IPS DF 4.7 (cell line): Measurements from ENCODE around the gene MYBPC3.

Source experiments
- DNase-seq: peaks from one replicate; pipeline ENCODE4 v3.0.0-alpha.2; 2013; ENCODE audit warnings: low spot score; ENCODE audit errors: extremely low read depth

MYBPC3 gene

DNA sequence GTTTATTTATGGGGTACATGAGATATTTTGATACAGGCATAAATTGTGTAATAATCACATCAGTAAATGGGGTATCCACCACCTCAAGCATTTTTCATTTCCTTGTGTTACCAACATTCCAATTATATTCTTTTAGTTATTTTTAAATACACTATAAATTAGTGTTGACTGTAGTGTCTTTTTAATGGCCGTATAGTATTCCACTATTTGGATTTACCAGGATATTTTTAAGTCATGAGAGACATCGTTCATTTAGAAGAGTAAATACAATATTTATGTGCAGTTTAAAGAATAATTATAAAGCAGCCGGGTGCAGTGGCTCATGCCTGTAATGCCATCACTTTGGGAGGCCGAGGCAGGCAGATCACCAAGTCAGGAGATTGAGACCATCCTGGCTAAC is 32.0 kb upstream of the MYBPC3 start:
- no peak for DNase-seq

DNA sequence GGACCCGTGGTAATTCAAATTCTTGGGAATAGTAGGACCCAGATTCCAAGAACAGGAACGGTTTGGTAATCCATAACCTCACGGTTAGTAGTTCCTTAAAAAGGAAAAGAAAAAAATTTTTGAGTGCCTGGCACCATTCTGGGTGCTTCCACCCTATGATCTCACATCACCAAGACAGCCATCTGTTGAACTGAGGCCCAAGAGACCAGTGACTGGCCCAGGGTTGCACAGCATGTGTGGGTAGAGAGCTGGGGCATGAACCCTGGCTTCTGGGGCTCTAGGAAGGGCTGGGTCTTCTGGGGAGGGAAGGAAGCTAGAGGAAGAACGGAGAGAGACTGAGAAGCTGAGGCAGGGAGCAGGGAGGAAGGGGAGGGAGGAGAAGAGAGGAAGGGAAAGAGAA is 30.6 kb upstream of the MYBPC3 start:
- no peak for DNase-seq

DNA sequence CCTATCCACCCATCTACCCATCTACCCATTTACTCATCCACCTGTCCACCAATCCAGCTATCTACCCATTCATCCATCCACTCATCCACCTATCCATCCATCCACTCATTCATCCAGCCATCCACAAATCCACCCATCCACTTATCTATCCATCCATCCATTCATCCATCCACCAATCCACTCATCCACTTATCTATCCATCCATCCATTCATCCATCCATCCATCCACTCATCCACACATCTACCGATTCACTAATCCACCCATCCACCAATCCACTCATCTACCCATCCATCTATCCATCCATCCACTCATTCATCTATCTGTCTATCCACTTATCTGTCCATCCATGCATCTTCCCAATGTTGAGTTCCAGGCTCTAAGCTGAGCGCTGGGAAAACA is 27.6 kb upstream of the MYBPC3 start:
- no peak for DNase-seq

DNA sequence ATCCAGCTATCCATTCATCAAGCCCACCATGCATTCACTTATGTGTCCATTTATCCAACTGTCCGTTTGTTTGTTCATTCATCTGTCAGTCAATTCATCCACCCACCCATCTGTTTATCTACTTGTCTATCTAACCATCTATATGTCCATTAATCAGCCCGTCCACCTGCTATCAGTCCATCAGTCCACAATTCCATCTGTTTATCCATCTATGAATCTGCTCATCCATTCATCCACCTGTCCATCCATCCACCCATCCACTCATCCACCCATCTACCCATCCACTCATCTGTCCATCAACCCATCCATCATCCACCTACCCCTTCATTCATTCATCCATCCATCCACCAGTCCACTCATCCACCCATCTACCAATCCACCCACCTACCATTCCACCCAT is 26.8 kb upstream of the MYBPC3 start:
- DNase-seq: no peak

DNA sequence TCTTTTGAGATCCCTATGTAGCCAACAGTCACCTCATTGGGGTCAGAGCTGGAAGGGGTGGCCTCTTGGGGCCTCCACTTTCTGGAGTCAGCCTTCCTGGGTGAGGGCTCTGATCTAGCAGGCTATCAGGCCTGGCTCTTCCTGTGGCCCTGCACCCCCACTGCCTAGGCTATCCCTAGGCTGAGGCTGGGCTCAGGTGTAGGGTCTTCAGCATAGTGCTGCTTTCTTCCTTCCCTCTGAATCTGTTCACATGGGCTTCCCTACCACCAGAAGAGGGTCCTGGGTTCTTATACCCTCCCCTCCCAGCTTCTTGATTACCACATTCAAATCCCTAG is 26.3 kb upstream of the MYBPC3 start:
- DNase-seq: no peak

DNA sequence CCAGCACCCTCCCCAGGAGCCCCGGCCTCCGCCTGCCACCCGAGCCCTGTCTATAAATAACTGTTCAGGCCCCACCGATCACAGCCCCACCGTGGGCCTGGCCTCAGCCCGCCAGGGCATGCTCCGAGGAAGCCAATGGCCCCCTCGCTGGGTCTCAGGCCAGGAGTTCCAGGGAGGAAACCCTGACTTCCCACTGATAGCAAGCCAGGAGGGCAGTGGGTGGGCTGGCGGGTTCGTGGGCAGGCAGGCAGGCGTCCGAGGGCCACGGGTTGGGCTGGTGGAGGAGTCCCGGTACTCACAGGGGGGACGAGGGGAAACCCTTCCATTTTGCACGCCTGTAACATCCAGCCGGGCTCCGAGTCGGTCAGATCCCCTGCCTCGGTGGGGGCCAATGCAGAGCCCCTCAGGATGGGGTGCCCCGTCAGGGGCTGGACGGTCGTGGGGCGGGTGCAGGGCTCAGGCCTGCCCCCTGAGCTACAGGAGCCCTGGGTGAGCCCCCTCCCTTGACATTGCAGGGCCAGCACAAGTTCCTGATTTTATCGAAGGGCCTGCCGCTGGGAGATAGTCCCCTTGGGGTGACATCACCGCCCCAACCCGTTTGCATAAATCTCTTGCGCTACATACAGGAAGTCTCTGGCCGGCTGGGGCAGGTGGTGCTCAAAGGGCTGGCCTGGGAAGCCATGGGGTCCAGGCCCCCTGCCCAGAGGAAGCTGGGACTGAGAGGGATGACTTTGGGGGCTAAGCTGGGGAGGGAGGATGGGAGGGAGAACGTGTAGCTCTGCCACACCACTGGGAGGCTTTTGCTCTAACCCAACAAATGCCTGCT is 25.7 kb upstream of the MYBPC3 start, which contains the start of gene SPI1:
Gene SPI1 (minus strand): TSS at position 538 of the 826 bp plus-strand sequence. CDS start 194 bp downstream, at position 344.
- no peak for DNase-seq

DNA sequence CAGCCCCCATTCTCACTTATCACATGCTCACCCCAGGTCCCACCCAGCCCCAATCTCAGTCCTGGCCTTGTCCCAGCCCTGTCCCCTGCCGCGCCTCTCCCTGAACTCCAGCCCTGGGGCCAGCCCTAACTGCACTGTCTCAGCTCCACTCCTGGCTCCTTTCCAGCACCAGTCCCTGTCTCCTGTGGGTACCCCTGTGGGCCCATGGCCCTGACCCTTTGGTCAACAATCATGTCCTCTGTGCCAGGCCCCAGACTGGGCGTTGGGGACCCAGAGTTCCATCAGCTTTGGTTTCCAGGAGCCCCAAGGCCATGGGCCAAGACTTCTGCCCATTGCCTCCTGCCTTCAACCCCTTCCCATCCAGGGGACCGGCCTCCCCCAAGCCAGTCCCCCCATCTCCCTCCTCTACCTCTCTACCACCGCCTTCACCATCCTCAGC is 25.1 kb upstream of the MYBPC3 start:
- DNase-seq: no peak

DNA sequence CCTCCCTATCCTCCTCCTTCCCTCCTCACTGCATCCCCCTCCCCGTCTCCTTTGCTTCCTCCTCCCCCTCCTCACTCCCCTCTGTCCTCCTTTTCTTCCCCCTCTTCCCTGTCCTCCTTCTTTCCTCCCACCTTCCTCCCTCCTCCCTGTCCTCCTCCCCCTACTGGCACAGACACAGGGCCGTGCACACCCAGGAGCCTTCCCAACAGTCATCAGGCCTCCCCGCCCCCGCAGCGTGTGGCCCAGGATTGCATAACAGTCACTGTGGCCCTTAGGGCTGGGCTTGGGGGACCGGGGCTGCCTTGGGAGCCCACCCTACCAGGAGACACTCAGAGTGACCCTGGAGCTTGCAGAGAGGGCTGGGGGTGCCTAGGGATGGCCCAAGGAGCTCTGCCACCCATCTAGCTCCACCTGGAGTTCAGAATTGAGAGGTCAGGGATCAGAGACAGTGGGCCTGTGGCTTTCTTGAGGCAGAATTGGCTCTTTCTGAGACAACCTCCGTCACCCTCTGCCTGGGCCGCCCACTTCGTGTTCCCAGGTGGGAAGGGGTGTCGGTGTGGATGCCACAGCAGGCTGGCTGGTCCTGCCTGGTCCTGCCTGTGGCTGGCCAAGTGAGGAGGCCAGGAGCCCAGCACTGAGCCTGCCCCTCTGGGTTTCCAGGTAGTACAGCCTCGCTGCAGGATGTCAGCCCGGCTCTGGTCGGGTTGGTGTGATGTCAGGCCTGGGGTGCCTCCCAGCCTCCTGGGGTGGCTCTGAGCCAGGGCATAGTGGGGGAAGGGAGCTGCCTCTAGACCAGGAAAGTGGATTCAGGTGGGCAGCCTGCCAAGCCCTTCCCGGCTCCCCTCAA is 24.2 kb upstream of the MYBPC3 start:
- DNase-seq: no peak

DNA sequence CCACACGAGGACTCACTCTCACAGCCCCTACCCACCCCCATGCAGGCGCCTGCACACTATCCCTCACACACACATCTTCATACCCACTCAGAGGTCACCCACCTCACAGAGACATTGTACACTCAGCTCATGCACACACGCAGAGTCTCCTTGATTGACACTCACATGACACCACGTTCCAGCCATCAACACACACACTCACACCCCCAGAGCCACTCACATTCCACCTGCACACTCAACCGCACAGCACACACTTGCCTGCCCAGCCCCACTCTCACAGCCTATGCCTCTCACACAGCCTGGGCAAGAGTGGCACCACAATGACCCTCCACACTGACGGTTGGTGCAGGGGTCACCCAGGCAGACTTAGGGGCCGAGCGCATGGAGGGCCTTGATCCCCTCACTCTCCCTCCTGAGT is 23.6 kb upstream of the MYBPC3 start:
- no peak for DNase-seq

DNA sequence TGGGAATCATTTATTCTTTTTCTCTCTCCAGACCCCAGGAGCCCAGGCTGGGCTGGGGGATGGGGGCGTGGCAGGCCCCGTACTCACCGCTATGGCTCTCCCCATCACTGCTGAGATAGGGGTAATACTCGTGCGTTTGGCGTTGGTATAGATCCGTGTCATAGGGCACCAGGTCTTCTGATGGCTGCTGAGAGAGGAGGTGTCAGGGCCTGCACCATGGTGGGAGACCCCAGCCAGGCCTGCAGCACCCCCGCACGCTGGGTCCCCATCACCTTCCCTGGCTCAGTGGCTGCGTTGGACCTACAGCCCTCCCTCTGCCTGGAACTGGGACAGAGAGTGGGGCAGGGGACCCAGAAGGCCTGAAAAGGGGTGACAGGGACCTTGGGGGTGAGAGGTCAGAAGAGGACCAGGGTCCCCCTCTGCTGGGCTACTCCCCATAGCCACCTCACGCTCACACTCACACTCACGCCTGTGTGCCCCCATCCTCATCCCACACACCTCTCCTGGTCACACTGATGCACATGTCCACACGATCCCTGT is 23.1 kb upstream of the MYBPC3 start:
- no peak for DNase-seq

DNA sequence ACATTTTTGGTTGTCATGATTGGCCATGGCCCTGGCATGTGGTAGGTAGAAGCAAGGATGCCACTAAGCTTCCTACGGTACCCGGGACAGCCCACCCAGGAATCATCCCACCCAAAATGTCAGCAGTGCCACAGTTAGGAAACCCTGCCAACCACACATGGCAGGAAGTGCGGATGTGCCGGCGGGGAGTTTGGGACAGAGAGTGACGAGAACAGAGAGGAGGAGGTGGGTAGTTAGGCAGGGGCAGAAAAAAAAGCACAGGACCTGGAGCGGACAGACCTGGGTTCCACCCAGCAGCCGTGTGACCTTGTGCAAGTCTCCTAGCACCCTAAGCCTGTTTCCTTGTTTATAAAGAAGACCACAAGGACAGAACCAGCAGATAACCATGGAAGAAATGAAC is 22.5 kb upstream of the MYBPC3 start:
- no peak for DNase-seq

DNA sequence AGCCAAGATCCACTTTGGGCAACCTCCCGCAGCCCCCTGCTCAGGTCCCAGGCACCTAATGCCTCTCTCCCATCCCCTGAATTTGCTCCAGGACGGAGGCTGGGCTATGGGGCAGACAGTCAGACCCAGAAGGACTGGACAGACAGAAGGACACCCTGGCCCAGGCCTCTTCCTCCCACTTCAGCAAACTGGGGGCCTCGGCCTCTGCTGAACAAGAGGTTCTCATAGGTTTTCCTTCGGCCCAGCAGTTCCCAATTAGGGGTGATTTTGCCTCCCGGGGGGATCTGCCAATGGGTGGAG is 22.2 kb upstream of the MYBPC3 start:
- no peak for DNase-seq

DNA sequence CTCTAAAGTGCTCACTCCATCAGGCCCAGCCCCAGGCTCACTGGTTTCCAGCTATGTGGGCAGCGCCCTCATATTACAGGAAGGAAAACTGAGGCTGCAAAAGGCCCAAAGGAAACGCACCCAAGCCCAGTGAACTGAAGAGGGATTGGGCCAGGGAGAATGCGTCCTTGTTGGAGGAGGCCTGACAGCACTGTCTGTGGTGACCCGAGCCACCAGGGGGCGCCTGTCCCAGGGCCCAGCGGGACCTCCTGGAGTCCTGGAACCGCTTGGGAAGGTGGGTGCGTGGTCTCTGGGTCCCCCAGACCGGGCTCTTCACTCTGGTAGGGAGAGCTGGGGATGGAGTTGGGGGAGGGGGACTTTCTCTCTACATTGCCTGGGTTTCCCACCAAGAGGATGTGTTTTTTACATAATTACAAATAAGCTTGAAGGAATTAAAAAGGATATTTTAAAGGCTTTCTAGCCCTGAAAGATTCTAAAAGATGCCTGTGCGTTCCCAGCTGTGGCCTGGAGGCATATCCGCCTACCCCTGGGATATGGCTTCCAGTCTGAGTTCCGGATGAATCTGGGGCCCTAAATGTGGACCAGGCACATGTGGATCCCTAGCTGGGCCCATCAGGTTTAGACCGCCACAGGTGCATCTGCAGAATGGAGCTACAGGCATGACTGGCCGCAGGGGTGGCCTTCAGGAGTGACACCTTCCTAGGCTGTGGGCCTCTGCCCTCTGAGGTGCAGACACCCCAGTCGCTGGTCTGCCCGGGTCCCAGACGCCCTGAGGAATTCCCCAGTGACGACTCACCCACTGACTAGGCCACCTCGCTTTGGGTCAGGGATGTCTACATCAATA is 21.6 kb upstream of the MYBPC3 start:
- DNase-seq: no peak

DNA sequence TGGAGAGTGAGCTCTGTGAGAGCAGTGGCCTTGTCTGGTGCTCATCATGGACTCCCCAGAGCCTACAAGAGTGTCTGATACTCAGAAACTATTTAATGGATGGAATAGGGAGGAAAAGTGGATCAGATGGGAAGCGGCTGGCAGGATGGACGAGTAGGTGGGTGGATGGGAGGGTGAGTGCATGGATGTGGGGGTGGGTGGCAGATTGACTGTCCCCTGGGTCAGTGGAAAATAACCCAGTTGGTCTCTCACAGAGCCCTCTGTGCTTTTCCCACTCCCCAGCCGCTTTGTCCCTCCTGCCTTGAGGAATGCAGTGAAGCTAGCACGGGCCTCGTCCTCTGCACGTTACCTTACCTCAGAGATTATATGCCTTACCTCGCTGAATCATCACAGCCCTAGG is 19.9 kb upstream of the MYBPC3 start:
- DNase-seq: no peak

DNA sequence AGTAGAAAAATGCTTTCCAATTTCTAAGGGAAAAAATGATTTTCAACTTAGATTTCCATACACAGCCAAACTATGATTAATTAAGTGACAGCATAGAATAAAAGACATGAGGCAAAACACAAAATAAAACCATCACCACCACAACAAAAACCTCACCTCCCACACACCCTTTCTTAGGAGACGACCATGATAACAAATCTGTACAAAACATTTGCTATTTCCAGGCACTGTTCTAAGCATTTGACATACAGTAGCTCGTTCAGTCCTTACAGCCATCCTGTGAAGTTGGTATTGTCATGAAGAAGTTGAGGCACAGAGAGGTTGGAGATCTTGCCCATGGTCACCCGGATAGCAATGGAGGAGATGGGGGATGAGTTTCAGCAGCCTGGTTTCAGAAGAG is 17.2 kb upstream of the MYBPC3 start:
- no peak for DNase-seq

DNA sequence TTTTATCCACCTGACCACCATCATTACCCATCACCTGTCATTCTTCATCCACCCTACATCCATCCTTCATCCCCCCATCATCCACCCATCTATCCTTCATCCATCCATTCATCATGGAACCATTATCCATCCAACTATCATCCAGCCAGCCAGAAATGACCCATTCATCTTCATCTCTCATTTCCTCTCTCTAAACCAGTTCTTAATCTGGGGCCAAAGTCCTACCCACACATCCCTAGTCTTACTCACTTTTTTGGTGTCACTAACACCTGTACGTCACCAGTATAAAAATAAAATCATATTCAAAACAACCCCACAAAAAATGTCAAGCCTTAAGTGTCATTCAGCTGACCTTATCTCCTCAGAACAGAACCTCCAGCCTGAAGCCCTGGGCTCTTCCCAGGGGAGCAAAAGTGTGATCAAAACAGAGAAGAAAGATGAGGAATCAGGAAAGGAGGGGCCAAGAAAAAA is 13.6 kb upstream of the MYBPC3 start:
- no peak for DNase-seq

DNA sequence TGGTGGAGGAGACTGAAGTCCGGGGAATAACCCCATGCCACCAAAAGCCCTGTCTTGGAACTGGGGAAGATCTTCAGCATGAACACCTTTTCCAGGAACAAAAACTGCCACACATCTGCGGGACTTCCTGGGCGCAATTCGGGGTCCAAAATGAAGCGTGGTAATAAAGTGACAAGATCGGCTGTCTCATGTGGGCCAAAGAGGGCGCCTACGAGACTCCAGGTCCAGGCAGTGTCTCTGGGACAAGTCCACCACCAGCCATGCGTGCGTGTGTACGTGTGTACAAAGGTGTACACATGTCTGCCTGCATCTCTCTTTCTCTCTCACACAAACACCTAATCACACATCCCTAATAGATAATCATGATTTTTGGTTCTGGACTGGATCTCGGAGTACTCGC is 8.9 kb upstream of the MYBPC3 start:
- DNase-seq: no peak

DNA sequence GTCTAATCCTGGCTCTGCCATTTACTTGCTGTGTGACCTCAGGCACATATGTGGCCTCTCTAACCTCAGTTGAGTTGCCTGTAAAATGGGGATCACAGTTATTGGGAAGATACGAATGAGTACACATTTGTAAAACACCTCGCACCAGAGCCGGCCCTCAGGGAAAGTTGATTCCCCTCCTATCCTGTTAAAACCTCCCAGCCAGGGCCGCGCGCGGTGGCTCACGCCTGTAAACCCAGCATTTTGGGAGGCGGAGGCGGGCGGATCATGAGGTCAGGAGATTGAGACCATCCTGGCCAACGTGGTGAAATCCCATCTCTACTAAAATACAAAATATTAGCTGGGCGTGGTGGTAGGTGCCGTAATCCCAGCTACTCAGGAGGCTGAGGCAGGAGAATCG is 7.8 kb upstream of the MYBPC3 start:
- DNase-seq: no peak

DNA sequence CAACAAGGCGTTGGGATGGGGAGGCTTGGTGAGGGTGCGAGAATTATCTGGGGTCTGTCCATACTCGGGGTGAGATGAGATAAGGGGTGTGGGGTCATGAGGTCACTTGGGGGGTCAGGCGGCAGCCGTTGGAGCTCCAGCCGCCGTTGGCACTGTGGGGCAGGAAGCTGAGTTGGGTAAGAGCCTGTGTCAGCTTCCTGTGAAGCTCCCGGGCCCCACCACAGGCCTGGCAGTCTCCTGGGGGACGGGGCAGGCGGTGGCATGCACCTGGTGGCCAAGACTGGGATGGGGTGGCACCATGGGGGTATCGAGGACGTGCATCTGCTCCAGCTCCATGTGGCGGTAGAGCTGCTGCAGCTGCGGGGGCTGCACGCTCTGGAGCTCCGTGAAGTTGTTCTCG is 7.1 kb upstream of the MYBPC3 start:
- DNase-seq: no peak

DNA sequence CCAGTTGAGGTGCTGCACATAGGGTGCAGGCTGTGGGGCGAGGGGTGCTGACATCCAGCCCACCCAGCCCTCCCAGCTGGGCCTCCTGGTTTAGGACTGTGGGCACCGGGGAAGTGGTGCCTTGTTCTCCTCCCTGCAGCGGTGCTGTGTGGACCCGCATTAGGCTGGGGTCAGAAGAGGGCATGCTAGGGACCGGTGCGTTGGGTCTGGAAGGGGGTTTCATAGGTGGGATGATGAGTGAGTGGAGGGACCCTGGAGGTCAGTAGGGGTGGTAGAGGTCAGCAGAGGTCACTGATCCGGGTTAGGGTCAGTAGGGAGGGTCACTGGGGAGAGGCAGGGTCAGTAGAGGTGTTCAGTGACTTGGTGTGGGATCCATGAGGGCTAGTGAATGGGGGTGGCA is 6.7 kb upstream of the MYBPC3 start:
- DNase-seq: no peak

DNA sequence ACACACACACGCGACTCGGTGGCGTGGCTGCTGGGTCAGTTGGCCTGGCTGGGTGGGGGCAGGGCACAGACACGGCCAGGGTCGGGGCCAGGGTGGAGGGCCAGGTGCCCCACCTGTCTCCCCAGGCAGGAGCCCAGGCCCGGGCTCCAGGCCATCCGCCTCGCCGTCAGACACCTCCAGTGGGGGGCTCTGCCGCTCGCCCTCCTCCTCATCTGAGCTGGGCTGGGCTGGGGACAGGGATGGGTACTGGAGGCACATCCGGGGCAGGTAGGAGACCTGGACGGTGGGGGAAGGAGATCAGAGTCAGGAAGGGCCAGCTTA is 6.2 kb upstream of the MYBPC3 start:
- no peak for DNase-seq
